Body of pancreas (tissue), 4 donors: ENCODE results near the gene PSG4.
"Not testable (repeated sequence)": the region's sequence is repeated elsewhere in the genome, so short reads cannot be mapped to it uniquely, and the experiment has no call there.

ENCODE experiments used
- CTCF ChIP-seq, 7 experiments: fragments of 450-650 bp in 4 of 7; fragments of 200-600 bp in 3 of 7; sonication (generic) in 3 of 7; IDR thresholded peaks; one replicate each; pipeline ENCODE4 v1.5.1; 2016 to 2019; ENCODE audit warnings: antibody characterized with exemption in 7 of 7
- POLR2A ChIP-seq, 3 donors: fragments of 450-650 bp; IDR thresholded peaks; one replicate each; pipeline ENCODE4 v1.6.1; 2016; ENCODE audit warnings: antibody characterized with exemption in 3 of 3, mild to moderate bottlenecking in 2 of 3

DNA sequence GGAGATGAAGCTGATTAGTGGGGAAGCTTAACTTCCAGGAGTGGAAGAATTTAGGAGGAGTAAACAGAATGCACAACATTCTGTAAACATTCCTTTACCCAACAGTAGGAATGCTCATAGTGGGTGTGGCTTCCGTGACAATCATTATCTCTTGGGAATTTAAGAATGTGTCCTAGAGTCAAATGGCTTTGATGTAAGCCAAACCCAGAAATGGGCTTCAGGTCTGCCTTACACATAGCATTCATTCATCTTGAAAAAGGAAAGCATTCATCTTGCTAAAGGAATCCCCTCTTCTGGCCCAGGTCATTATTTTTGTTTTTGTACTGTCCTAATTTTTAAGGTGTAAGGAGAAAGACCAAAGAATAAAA lies 43.2 kb upstream of the PSG4 start:
- not testable (repeated sequence) for TF ChIP-seq POLR2A, CTCF (IDR thresholded peaks at IDR 0.05)
